PC-3 (cell line): ENCODE measurements around the gene DNAH3. TPM values are rescaled to one million over a fixed set of nuclear protein-coding genes. Genes with fewer than 3 reads are reported as not detected.
"Not testable (repeated sequence)": the region's sequence is repeated elsewhere in the genome, so short reads cannot be mapped to it uniquely, and the experiment has no call there.

Source experiments
- ATAC-seq: fragments of 200-7000 bp; cut with Tn5 transposase; 2 replicates; pipeline ENCODE4 v1.9.1; 2020; ENCODE audit warnings: mild to moderate bottlenecking, moderate library complexity
- BruUV-seq: library from RNA; stranded (reverse); fragments of 400-500 nt; replicated peaks from 2 replicates; lab custom pipeline; 2021; lab: Mats Ljungman, UMichigan
- CTCF ChIA-PET: fragments of 300-600 bp; sonication (Branson Sonifier 250); formaldehyde crosslinking; loops from one replicate; lab custom pipeline; 2022; ENCODE audit warnings: antibody characterized with exemption; lab: Charles Lee
- POLR2A ChIA-PET: fragments of 300-600 bp; sonication (Branson Sonifier 250); formaldehyde crosslinking; loops from one replicate; lab custom pipeline; 2022; ENCODE audit warnings: antibody characterized with exemption; ENCODE audit not compliant: unreplicated experiment; lab: Charles Lee
- DNase-seq: peaks from one replicate; pipeline ENCODE4 v3.0.0-alpha.2; 2015
- H2AFZ ChIP-seq: fragments of 300-600 bp; sonication (generic); 2 replicates; pipeline ENCODE4 v1.6.0; 2016; ENCODE audit warnings: antibody characterized with exemption, low read length
- H3F3A ChIP-seq: fragments of 300-600 bp; sonication (generic); one replicate; pipeline ENCODE4 v1.6.0; 2017; ENCODE audit warnings: antibody characterized with exemption, low read length, control low read depth, mild to moderate bottlenecking; ENCODE audit not compliant: unreplicated experiment
- H3K27ac ChIP-seq: fragments of 300-600 bp; sonication (generic); 2 replicates; pipeline ENCODE4 v1.5.1; 2016; ENCODE audit warnings: mild to moderate bottlenecking, low read length
- H3K27me3 ChIP-seq: fragments of 300-600 bp; sonication (generic); 2 replicates; pipeline ENCODE4 v1.6.1; 2016; ENCODE audit warnings: low read length, mixed read lengths
- H3K36me3 ChIP-seq: fragments of 300-600 bp; sonication (generic); 2 replicates; pipeline ENCODE4 v1.6.1; 2016; ENCODE audit warnings: low read depth, mixed run types, low read length, mixed read lengths
- H3K4me1 ChIP-seq: fragments of 300-600 bp; sonication (generic); 2 replicates; pipeline ENCODE4 v1.5.1; 2016; ENCODE audit warnings: low read length; ENCODE audit not compliant: insufficient read depth
- H3K4me2 ChIP-seq: fragments of 300-600 bp; sonication (generic); 2 replicates; pipeline ENCODE4 v1.6.0; 2016; ENCODE audit warnings: low read length
- H3K4me3 ChIP-seq: fragments of 300-600 bp; sonication (generic); 2 replicates; pipeline ENCODE4 v1.5.1; 2016; ENCODE audit warnings: mild to moderate bottlenecking, low read length, mixed read lengths
- H3K79me2 ChIP-seq: fragments of 300-600 bp; sonication (generic); 2 replicates; pipeline ENCODE4 v1.6.1; 2017; ENCODE audit warnings: low read length, mixed read lengths
- H3K9ac ChIP-seq: fragments of 300-600 bp; sonication (generic); 2 replicates; pipeline ENCODE4 v1.6.0; 2016; ENCODE audit warnings: mild to moderate bottlenecking, low read length
- H3K9me2 ChIP-seq: fragments of 300-600 bp; sonication (generic); replicated peaks from 2 replicates; pipeline ENCODE4 v1.6.1; 2016; ENCODE audit warnings: mixed run types, low read length, mixed read lengths
- H3K9me3 ChIP-seq: fragments of 300-600 bp; sonication (generic); 2 replicates; pipeline ENCODE4 v1.6.1; 2016; ENCODE audit warnings: low read length, mixed read lengths
- H4K20me1 ChIP-seq: fragments of 300-600 bp; sonication (generic); 2 replicates; pipeline ENCODE4 v1.6.1; 2016; ENCODE audit warnings: low read length, mixed read lengths
- EZH2 ChIP-seq: fragments of 300-600 bp; sonication (generic); IDR thresholded peaks from one replicate; pipeline ENCODE4 v1.6.1; 2017; ENCODE audit warnings: antibody characterized with exemption, mild to moderate bottlenecking, low read length; ENCODE audit not compliant: unreplicated experiment
- EZH2phosphoT487 ChIP-seq: fragments of 300-600 bp; sonication (generic); IDR thresholded peaks from 2 replicates; pipeline ENCODE4 v1.6.1; 2018; ENCODE audit warnings: mild to moderate bottlenecking, antibody characterized with exemption, low read length, borderline replicate concordance
- intact Hi-C: fragments of 100-400 bp; cut with micrococcal nuclease; formaldehyde crosslinking; loops from 2 replicates; pipeline ENCODE4 v1.9.0; 2023
- total RNA-seq: library from RNA; depleted of rRNA; stranded (reverse); fragments of >200 nt; gene quantifications from 2 replicates; pipeline ENCODE4 v1.2.3, GENCODE V29; 2014
- TF ChIP-seq, protein P1 (sequence below): fragments of 300-600 bp; sonication (generic); conservative IDR thresholded peaks from 2 replicates; pipeline ENCODE4 v1.5.1; 2017; ENCODE audit warnings: antibody characterized with exemption, low read depth, mild to moderate bottlenecking, low read length

The DNAH3 gene
- total RNA-seq, 1 experiment from 2014 or later = 0.11 TPM

DNA sequence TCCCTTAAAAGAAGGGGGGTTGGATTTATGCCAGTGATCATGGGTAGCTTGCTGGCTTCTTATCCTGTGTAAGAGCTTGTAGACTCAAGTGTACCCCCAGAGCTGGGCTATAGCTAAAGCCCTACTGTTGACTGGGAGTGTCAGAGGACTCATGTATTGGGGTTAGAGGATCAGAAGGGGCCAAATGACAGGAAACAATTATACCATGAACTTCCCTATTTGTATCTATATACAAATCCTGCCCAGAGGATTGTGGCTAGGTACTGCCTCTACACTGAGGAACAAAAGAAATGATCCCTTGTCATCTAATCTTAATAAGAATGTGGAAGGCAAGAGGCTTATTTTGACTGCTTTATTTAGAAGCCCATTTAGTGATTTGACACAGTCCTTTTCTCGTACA lies 46.5 kb upstream of the DNAH3 start:
- no peaks in the 10 kb centered on the region for H3F3A ChIP-seq
- no peak overlapping the region for H2AFZ ChIP-seq
- no TSS peak for BruUV-seq
- DNase-seq = no peak
- CTCF ChIA-PET = no interaction called here
- H3K9ac ChIP-seq = no peak overlapping the region
- H3K36me3 ChIP-seq = no peaks in the 10 kb centered on the region
- H3K4me1 ChIP-seq = no peaks in the 10 kb centered on the region
- H3K27me3 ChIP-seq = peaks cover 32% of the 10 kb centered on the region
- no peaks in the 10 kb centered on the region for H3K9me3 ChIP-seq
- no peak for TF ChIP-seq EZH2
- TF ChIP-seq, protein P1, sequence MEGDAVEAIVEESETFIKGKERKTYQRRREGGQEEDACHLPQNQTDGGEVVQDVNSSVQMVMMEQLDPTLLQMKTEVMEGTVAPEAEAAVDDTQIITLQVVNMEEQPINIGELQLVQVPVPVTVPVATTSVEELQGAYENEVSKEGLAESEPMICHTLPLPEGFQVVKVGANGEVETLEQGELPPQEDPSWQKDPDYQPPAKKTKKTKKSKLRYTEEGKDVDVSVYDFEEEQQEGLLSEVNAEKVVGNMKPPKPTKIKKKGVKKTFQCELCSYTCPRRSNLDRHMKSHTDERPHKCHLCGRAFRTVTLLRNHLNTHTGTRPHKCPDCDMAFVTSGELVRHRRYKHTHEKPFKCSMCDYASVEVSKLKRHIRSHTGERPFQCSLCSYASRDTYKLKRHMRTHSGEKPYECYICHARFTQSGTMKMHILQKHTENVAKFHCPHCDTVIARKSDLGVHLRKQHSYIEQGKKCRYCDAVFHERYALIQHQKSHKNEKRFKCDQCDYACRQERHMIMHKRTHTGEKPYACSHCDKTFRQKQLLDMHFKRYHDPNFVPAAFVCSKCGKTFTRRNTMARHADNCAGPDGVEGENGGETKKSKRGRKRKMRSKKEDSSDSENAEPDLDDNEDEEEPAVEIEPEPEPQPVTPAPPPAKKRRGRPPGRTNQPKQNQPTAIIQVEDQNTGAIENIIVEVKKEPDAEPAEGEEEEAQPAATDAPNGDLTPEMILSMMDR = no peak
- TF ChIP-seq EZH2phosphoT487 = no peak
- POLR2A ChIA-PET = no interaction called here
- no peaks in the 10 kb centered on the region for H3K79me2 ChIP-seq
- no peak overlapping the region for H3K4me2 ChIP-seq
- no peak overlapping the region for H3K4me3 ChIP-seq
- no peaks in the 10 kb centered on the region for H4K20me1 ChIP-seq
- H3K9me2 ChIP-seq = no peaks in the 10 kb centered on the region
- H3K27ac ChIP-seq = no peak overlapping the region
- no peak for ATAC-seq
- intact Hi-C loops = no loop called here

DNA sequence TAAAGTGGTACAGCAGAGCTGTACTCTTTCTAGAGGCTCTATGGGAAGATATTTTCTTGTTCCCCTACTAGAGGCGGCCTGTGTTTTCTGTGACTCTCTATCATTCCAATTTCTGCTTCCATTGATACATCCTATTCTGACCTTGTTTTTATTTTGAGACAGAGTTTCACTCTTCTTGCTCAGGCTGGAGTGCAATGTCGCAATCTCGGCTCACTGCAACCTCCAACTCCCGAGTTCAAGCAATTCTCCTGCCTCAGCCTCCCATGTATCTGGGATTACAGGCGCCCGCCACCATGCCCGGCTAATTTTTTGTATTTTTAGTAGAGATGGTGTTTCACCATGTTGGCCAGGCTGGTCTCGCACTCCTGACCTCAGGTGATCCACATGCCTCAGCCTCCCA lies 44.7 kb upstream of the DNAH3 start:
- H3K27ac ChIP-seq, H3K9me3 ChIP-seq, H3K9ac ChIP-seq, H3K36me3 ChIP-seq, H3K4me2 ChIP-seq, CTCF ChIA-PET, H3K4me1 ChIP-seq, H3K4me3 ChIP-seq, H3K79me2 ChIP-seq, DNase-seq, intact Hi-C loops, H3K9me2 ChIP-seq, BruUV-seq, H3F3A ChIP-seq, H4K20me1 ChIP-seq, ATAC-seq, H2AFZ ChIP-seq: not testable (repeated sequence)
- peaks cover 28% of the 10 kb centered on the region for H3K27me3 ChIP-seq
- POLR2A ChIA-PET = interaction anchor here (0.6 kb wide), 1 partner anchor 58 kb away, joined by 22 read pairs; no protein-coding TSS in a partner anchor

DNA sequence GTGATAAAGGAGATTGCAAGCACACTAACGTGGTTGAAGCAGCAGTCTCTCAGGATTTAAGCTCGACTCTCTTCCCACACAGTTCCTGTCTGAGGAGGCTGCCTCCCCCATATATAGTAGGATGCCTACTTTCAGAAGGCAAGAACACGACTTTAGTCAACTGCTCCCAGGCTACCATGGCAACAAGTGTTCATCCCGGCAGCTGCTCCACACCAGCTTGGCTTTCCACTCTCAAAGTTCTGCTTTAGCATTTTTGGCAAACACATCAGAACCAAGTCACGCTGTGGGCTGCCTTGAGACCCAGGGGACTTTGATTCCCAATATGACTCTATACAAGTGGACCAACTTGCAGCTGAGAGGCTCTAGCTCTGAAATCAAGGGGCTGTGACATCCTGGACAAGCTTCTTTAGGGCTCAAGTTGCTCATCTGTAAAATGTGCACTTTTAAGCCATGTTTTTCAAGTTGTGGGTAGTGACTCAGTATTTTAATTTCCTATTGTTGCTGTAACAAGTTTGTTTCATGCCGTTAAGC lies 44.2 kb upstream of the DNAH3 start:
- no peaks in the 10 kb centered on the region for H3K4me1 ChIP-seq
- H3K4me3 ChIP-seq = no peak overlapping the region
- ATAC-seq (no peak), DNase-seq (no peak)
- no peaks in the 10 kb centered on the region for H3K36me3 ChIP-seq
- H4K20me1 ChIP-seq = no peaks in the 10 kb centered on the region
- TF ChIP-seq, protein P1 = no peak
- TF ChIP-seq EZH2phosphoT487 (no peak), EZH2 (no peak)
- no peak overlapping the region for H3K9ac ChIP-seq
- H3K4me2 ChIP-seq = no peak overlapping the region
- no peaks in the 10 kb centered on the region for H3K9me2 ChIP-seq
- no peaks in the 10 kb centered on the region for H3F3A ChIP-seq
- no peak overlapping the region for H2AFZ ChIP-seq
- H3K9me3 ChIP-seq = no peaks in the 10 kb centered on the region
- H3K79me2 ChIP-seq = no peaks in the 10 kb centered on the region
- ChIA-PET POLR2A (interaction anchor here (0.6 kb wide), 1 partner anchor 58 kb away, joined by 22 read pairs; no protein-coding TSS in a partner anchor), CTCF (no interaction called here)
- no peak overlapping the region for H3K27ac ChIP-seq
- peaks cover 28% of the 10 kb centered on the region for H3K27me3 ChIP-seq
- BruUV-seq = no TSS peak
- intact Hi-C loops = no loop called here
